Smooth muscle cell (in vitro differentiated cells): ENCODE results near the gene PPIF. TPM values are rescaled to one million over a fixed set of nuclear protein-coding genes. Genes with fewer than 3 reads are reported as not detected.

Source experiments
- DNase-seq: peaks from one replicate; lab custom pipeline; 2025; ENCODE audit not compliant: unreplicated experiment; lab: John Stamatoyannopoulos, UW
- H2AFZ ChIP-seq: fragments of 200-600 bp; sonication (generic); 2 replicates; pipeline ENCODE4 v1.6.0; 2016; ENCODE audit warnings: antibody characterized with exemption, low read depth, mild to moderate bottlenecking
- H3F3A ChIP-seq: fragments of 200-600 bp; sonication (generic); 2 replicates; pipeline ENCODE4 v1.6.0; 2017; ENCODE audit warnings: antibody characterized with exemption, low read depth
- H3K27ac ChIP-seq: fragments of 200-600 bp; sonication (generic); 2 replicates; pipeline ENCODE4 v1.5.1; 2016; ENCODE audit warnings: low read depth, mild to moderate bottlenecking
- H3K27me3 ChIP-seq: fragments of 200-600 bp; sonication (generic); 2 replicates; pipeline ENCODE4 v1.6.1; 2016; ENCODE audit warnings: low read depth, mild to moderate bottlenecking
- H3K36me3 ChIP-seq: fragments of 200-600 bp; sonication (generic); 2 replicates; pipeline ENCODE4 v1.5.1; 2016; ENCODE audit warnings: low read depth
- H3K4me1 ChIP-seq: fragments of 200-600 bp; sonication (generic); 2 replicates; pipeline ENCODE4 v1.5.1; 2016; ENCODE audit warnings: low read depth
- H3K4me2 ChIP-seq: fragments of 200-600 bp; sonication (generic); 2 replicates; pipeline ENCODE4 v1.6.0; 2016; ENCODE audit warnings: mild to moderate bottlenecking
- H3K4me3 ChIP-seq: fragments of 200-600 bp; sonication (generic); 2 replicates; pipeline ENCODE4 v1.5.1; 2016; ENCODE audit warnings: mild to moderate bottlenecking
- H3K79me2 ChIP-seq: fragments of 200-600 bp; sonication (generic); 2 replicates; pipeline ENCODE4 v1.6.0; 2016; ENCODE audit warnings: low read depth, mild to moderate bottlenecking
- H3K9ac ChIP-seq: fragments of 200-600 bp; sonication (generic); 2 replicates; pipeline ENCODE4 v1.6.0; 2016; ENCODE audit warnings: low read depth
- H3K9me3 ChIP-seq: fragments of 200-600 bp; sonication (generic); replicated peaks from 2 replicates; pipeline ENCODE4 v1.5.1; 2016; ENCODE audit warnings: low read depth
- H4K20me1 ChIP-seq: fragments of 200-600 bp; sonication (generic); 2 replicates; pipeline ENCODE4 v1.6.0; 2016; ENCODE audit warnings: low read depth
- CTCF ChIP-seq: fragments of 200-600 bp; sonication (generic); IDR thresholded peaks from 2 replicates; pipeline ENCODE4 v1.5.1; 2017; ENCODE audit warnings: borderline replicate concordance, mild to moderate bottlenecking, antibody characterized with exemption; ENCODE audit not compliant: insufficient read depth, poor library complexity, severe bottlenecking
- WGBS: methylation state at CpG from one replicate; pipeline ENCODE4 v1.1.7; 2016; ENCODE audit warnings: low lambda C conversion rate; 5-methylcytosine and 5-hydroxymethylcytosine counted together
- polyA plus RNA-seq: library from polyadenylated mRNA; unstranded; fragments of >200 nt; fragmentation: Nextera tagmentation; extraction: Ambion mirVana; gene quantifications from 2 replicates; pipeline ENCODE4 v1.2.1, GENCODE V29; 2016
- total RNA-seq: library from RNA; depleted of rRNA; stranded (reverse); fragments of >200 nt; gene quantifications from 2 replicates; pipeline ENCODE4 v1.2.3, GENCODE V29; 2014

PPIF gene
- total and polyA plus RNA-seq, 2 experiments from 2014 or later, result 24.3 to 29.7 TPM

- no peak overlapping the region for H3K4me3 ChIP-seq
- H3K27me3 ChIP-seq, result no peaks in the 10 kb centered on the region
- no peak overlapping the region for H3K27ac ChIP-seq
- no peaks in the 10 kb centered on the region for H3K9me3 ChIP-seq
- H2AFZ ChIP-seq, result no peak overlapping the region
- H3K9ac ChIP-seq, result no peak overlapping the region
- WGBS, result 91% methylated on average over 5 of the region's 5 CpGs
- H3F3A ChIP-seq, result no peaks in the 10 kb centered on the region
- no peaks in the 10 kb centered on the region for H3K4me1 ChIP-seq
- no peak for DNase-seq
- H3K79me2 ChIP-seq, result no peaks in the 10 kb centered on the region
- TF ChIP-seq CTCF, result no peak
- no peaks in the 10 kb centered on the region for H3K36me3 ChIP-seq
- no peak overlapping the region for H3K4me2 ChIP-seq
- no peaks in the 10 kb centered on the region for H4K20me1 ChIP-seq
Measured at GRCh38 chr10:79340646-79341244, 6.5 kb upstream of the PPIF start.

DNA sequence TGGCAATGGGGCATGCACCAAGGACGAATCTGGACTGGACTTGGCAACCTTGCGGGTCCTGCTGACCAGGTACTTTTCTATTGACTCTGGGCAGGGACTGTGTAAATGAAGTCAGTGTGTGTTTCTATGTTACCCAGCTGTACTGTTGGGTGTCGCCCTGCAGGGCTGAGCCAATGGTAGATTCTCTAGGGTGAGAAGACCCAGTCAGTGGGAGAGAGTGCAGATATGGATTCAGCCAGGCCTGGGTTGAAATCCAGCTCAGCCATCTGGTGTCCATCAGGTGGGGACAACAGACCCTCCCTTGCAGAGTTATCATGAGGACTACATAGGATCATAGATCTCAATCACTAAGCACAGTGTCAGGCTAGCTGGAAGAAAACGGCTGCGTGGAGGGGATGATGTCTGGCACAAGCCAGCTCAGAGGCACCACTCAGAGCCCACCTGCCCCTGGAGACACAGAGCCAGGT lies 4.9 kb upstream of the PPIF start:
- no peak overlapping the region for H2AFZ ChIP-seq
- H3K9me3 ChIP-seq, result no peaks in the 10 kb centered on the region
- no peaks in the 10 kb centered on the region for H3K36me3 ChIP-seq
- H3K27ac ChIP-seq, result no peak overlapping the region
- H3K27me3 ChIP-seq, result no peaks in the 10 kb centered on the region
- H3K4me2 ChIP-seq, result no peak overlapping the region
- H3K9ac ChIP-seq, result no peak overlapping the region
- H3K79me2 ChIP-seq, result no peaks in the 10 kb centered on the region
- no peaks in the 10 kb centered on the region for H3F3A ChIP-seq
- no peak for TF ChIP-seq CTCF
- WGBS, result 94% methylated on average over 5 of the region's 5 CpGs
- no peak for DNase-seq
- no peaks in the 10 kb centered on the region for H4K20me1 ChIP-seq
- no peaks in the 10 kb centered on the region for H3K4me1 ChIP-seq
- H3K4me3 ChIP-seq, result no peak overlapping the region

GRCh38 chr10:79342811-79343561 lies 4.3 kb upstream of the PPIF start:
- no peak overlapping the region for H3K4me2 ChIP-seq

More at GRCh38 chr10:79342811-79343561, 4.3 kb upstream of the PPIF start:
- Histone ChIP-seq H3F3A (no peaks in the 10 kb centered on the region), H3K9me3 (no peaks in the 10 kb centered on the region), H3K27ac (no peak overlapping the region), H2AFZ (no peak overlapping the region), H3K9ac (no peak overlapping the region), H3K79me2 (peaks cover 6% of the 10 kb centered on the region), H3K4me3 (no peak overlapping the region), H3K27me3 (no peaks in the 10 kb centered on the region), H4K20me1 (no peaks in the 10 kb centered on the region), H3K36me3 (no peaks in the 10 kb centered on the region), H3K4me1 (peaks cover under 1% of the 10 kb centered on the region)
- 90% methylated on average over 10 of the region's 10 CpGs for WGBS
- no peak for TF ChIP-seq CTCF
- no peak for DNase-seq
